Astrocyte of the spinal cord (primary cell): ENCODE results near the gene PRR19.

Experiments used
- DNase-seq: peaks from one replicate; pipeline ENCODE4 v3.0.0; 2011; ENCODE audit warnings: low read depth, low spot score
- H3K4me3 ChIP-seq: 2 replicates; pipeline ENCODE4 v1.5.1; 2011; ENCODE audit warnings: low read depth, mild to moderate bottlenecking, low read length, moderate library complexity
- in situ Hi-C: cut with HindIII; loops from 2 replicates; pipeline ENCODE4 v1.10.0; 2017; ENCODE audit warnings: low sequenced_read_pairs
- TF ChIP-seq, protein P1 (sequence below): IDR thresholded peaks from 2 replicates; pipeline ENCODE4 v1.5.1; 2012; ENCODE audit warnings: low read depth, mild to moderate bottlenecking, low read length, inconsistent platforms

Gene PRR19

DNA sequence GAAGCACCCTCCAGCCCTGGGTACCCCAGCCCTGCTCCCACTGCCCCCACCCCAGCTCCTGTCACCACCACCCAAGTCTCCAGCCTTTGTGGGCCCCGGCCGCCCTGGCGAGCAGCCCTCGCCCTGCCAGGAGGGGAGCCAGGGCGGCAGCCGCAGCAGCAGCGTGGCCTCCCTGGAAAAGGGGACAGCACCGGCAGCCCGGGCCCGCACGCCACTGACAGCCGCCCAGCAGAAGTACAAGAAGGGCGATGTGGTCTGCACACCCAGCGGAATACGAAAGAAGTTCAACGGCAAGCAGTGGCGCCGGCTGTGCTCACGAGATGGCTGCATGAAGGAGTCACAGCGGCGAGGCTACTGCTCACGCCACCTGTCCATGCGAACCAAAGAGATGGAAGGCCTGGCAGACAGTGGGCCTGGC is 28.9 kb upstream of the PRR19 start:
- DNase-seq = no peak
- TF ChIP-seq, protein P1, sequence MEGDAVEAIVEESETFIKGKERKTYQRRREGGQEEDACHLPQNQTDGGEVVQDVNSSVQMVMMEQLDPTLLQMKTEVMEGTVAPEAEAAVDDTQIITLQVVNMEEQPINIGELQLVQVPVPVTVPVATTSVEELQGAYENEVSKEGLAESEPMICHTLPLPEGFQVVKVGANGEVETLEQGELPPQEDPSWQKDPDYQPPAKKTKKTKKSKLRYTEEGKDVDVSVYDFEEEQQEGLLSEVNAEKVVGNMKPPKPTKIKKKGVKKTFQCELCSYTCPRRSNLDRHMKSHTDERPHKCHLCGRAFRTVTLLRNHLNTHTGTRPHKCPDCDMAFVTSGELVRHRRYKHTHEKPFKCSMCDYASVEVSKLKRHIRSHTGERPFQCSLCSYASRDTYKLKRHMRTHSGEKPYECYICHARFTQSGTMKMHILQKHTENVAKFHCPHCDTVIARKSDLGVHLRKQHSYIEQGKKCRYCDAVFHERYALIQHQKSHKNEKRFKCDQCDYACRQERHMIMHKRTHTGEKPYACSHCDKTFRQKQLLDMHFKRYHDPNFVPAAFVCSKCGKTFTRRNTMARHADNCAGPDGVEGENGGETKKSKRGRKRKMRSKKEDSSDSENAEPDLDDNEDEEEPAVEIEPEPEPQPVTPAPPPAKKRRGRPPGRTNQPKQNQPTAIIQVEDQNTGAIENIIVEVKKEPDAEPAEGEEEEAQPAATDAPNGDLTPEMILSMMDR = no peak
- in situ Hi-C loops = no loop called here
- H3K4me3 ChIP-seq = no peak overlapping the region

DNA sequence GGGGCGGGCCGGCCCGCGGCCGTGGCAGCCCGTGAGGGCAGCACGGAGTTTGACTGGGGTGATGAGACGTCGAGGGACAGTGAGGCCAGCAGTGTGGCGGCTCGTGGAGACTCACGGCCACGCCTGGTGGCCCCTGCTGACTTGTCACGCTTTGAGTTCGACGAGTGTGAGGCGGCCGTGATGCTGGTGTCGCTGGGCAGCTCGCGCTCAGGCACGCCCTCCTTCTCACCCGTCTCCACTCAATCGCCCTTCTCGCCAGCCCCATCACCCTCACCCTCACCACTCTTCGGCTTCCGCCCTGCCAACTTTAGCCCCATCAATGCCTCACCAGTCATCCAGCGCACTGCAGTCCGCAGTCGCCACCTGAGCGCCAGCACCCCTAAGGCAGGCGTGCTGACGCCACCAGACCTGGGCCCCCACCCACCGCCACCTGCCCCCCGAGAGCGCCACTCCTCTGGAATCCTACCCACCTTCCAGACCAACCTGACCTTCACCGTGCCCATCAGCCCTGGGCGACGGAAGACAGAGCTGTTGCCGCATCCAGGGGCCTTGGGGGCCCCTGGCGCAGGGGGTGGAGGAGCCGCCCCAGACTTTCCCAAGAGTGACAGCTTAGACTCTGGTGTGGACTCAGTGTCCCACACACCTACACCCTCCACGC is 28.4 kb upstream of the PRR19 start:
- in situ Hi-C loops = no loop called here
- TF ChIP-seq, protein P1 = no peak
- H3K4me3 ChIP-seq = no peak overlapping the region
- no peak for DNase-seq

DNA sequence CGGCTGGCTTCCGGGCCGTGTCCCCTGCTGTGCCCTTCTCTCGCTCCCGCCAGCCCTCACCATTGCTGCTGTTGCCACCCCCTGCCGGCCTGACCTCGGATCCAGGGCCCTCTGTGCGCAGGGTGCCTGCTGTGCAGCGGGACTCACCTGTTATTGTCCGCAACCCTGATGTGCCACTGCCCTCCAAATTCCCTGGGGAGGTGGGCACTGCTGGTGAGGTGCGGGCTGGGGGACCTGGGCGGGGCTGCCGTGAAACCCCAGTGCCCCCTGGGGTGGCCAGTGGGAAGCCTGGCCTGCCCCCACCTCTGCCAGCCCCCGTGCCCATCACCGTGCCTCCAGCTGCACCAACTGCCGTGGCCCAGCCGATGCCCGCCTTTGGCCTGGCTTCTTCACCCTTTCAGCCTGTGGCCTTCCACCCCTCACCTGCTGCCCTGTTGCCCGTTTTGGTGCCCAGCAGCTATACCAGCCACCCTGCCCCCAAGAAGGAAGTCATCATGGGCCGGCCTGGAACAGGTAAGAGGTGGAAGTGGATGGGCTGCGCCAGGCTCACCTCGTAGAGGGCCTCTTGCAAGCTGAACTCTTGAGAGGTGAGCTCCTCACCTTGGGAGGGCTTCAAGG is 27.8 kb upstream of the PRR19 start:
- DNase-seq = no peak
- no peak overlapping the region for H3K4me3 ChIP-seq
- in situ Hi-C loops = no loop called here
- TF ChIP-seq, protein P1 = no peak

DNA sequence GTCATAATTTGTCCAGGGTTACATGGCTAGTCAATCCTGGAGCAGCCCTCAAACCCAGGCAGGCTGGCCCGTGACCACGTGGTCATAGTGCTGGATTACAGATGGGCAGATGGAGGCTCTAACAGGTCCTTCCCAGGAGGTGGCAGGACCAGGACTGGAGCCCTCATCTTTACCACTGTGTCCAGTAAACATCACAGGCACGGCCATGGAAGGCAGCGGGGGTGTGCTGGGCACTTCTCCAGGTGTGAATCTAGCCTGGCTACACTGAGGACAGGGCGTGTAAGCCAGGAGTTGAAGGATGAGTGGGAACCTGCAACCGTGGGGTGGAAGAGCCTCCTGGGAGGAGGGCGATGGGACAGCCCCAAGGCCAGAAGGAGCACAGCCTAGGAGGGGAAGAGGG is 26.8 kb upstream of the PRR19 start:
- no peak overlapping the region for H3K4me3 ChIP-seq
- in situ Hi-C loops = no loop called here
- no peak for DNase-seq
- TF ChIP-seq, protein P1 = no peak

DNA sequence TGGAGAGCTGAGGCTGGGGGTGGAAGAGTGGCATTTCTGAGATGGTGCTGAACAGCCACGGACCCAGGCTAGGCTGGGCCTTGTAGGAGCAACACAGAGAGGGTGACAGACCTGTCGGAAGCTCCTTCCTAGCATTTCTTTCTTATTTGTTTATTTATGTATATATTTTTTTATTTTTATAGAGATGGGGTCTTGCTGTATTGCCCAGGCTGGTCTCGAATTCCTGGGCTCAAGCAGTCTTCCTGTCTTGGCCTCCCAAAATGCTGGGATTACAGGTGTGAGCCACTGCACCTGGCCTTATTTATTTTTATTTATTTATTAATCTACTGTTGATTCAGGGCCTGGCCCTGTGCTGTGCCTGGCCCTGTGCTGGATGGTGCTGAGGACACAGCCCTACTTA is 26.4 kb upstream of the PRR19 start:
- DNase-seq = no peak
- H3K4me3 ChIP-seq = no peak overlapping the region
- TF ChIP-seq, protein P1 = no peak
- in situ Hi-C loops = no loop called here

DNA sequence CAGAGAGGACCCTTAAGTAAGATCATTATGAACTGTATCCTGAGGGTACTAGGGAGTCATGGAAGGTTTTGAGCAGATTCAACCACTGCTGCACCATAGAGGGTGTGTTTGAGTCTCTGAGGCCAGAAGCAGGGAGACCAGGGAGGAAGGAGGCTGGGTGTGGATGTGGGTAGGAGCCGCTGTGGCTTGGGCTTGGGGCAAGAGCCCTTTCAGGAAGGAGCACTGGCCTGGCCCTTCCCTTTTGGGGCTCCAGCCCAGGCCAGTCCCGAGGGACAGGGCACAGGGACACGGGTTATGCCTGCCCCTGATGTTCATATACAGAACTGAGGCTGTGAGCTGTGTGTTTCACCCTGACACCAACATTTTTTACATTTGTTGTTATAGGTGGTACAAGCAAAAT is 25.6 kb upstream of the PRR19 start:
- no peak overlapping the region for H3K4me3 ChIP-seq
- in situ Hi-C loops = no loop called here
- TF ChIP-seq, protein P1 = no peak
- no peak for DNase-seq

DNA sequence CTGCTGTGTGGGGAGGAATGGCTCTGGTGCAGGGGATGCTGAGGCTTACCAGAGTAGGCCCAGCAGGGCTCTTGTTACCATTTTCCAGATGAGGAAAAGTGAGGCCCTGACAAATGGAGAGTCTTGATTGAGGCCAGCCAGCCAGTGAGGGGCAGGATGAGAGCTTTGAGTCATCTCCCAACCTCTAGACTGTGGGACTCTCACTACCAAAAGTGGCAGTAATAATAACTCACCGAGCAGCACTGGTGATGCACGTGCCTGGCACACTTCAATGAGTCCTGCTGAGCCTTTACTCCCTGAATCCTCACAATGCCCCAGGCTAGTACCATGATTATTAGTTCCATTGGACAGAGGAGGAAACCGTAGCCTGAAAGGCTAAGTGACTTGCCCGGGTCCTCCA is 25.1 kb upstream of the PRR19 start:
- in situ Hi-C loops = no loop called here
- no peak for DNase-seq
- TF ChIP-seq, protein P1 = no peak
- H3K4me3 ChIP-seq = no peak overlapping the region
